AG10803 (cell line): ENCODE measurements around the gene CPNE2.

ENCODE experiments used
- DNase-seq: peaks from one replicate; pipeline ENCODE4 v3.0.0; 2010; ENCODE audit warnings: low read depth
- H3K4me3 ChIP-seq: 2 replicates; pipeline ENCODE4 v1.5.1; 2011; ENCODE audit warnings: mild to moderate bottlenecking, low read length, control low read depth
- TF ChIP-seq, protein P1 (sequence below): conservative IDR thresholded peaks from 2 replicates; pipeline ENCODE4 v1.5.1; 2011; ENCODE audit warnings: mild to moderate bottlenecking, low read length, control low read depth, inconsistent platforms

Gene CPNE2

GRCh38 chr16:57091975-57092785, at the start of gene CPNE2:
TSS of gene CPNE2 (plus strand) at chr16:57092583. CDS start at chr16:57110743, 18,160 bp downstream.
- H3K4me3 ChIP-seq: peak within 1 kb of the TSS; percentile 66
- peak; percentile 44 for DNase-seq
- TF ChIP-seq, protein P1, sequence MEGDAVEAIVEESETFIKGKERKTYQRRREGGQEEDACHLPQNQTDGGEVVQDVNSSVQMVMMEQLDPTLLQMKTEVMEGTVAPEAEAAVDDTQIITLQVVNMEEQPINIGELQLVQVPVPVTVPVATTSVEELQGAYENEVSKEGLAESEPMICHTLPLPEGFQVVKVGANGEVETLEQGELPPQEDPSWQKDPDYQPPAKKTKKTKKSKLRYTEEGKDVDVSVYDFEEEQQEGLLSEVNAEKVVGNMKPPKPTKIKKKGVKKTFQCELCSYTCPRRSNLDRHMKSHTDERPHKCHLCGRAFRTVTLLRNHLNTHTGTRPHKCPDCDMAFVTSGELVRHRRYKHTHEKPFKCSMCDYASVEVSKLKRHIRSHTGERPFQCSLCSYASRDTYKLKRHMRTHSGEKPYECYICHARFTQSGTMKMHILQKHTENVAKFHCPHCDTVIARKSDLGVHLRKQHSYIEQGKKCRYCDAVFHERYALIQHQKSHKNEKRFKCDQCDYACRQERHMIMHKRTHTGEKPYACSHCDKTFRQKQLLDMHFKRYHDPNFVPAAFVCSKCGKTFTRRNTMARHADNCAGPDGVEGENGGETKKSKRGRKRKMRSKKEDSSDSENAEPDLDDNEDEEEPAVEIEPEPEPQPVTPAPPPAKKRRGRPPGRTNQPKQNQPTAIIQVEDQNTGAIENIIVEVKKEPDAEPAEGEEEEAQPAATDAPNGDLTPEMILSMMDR: no peak

DNA sequence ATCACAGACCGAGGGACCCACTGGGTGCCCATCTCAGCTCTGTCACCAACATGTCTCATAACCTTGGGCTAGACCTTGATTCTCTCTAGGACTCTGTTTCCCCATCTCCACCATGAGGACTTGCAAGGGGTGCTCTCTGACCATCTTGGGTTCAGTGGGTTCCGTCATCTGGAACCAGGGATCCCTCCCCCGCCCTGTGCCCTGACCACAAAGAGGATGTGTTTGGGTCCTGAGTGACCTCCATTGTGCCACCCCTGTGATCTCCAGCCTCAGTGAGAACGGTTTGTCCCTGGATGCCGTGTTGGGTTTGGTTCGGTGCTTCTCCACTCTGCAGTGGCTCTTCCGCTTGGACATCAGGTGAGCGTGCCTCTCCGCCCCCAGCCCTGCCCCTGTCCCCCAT, 49.1 kb upstream of the CPNE2 start:
- no peak overlapping the region for H3K4me3 ChIP-seq
- DNase-seq: no peak
- TF ChIP-seq, protein P1: no peak

DNA sequence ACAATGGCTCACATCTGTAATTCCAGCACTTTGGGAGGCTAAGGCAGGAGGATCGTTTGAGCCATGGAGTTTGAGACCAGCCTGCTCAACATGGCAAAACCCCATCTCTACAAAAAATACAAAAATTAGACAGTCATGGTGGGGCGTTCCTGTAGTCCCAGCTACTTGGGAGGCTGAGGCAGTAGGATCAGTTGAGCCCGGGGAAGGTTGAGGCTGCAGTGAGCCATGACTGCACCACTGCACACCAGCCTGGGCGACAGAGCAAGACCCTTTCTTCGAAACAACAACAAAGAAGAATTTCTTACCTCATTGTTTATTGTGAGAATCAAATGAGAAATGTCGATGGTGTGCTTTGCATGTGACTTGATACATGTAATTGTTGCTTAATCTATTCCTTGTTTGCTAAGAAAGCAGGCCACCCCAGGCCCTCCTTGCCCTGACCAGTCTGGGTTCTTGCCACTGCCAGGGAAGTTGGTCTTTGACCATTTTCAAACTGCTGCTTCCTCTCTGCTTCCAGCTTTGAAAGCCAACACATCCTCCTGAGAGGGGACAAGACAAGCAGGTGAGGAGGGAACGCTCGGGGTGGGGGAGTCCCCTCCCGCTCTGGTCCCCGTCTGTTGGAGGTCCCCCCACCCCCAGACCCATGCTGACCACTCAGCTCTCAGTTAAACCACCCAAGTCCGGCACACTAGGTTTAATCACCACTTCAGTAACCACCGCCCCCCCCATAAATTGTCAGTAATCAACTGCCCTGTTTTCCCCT, 47.3 kb upstream of the CPNE2 start:
- DNase-seq: no peak
- H3K4me3 ChIP-seq: no peak overlapping the region
- TF ChIP-seq, protein P1: no peak

DNA sequence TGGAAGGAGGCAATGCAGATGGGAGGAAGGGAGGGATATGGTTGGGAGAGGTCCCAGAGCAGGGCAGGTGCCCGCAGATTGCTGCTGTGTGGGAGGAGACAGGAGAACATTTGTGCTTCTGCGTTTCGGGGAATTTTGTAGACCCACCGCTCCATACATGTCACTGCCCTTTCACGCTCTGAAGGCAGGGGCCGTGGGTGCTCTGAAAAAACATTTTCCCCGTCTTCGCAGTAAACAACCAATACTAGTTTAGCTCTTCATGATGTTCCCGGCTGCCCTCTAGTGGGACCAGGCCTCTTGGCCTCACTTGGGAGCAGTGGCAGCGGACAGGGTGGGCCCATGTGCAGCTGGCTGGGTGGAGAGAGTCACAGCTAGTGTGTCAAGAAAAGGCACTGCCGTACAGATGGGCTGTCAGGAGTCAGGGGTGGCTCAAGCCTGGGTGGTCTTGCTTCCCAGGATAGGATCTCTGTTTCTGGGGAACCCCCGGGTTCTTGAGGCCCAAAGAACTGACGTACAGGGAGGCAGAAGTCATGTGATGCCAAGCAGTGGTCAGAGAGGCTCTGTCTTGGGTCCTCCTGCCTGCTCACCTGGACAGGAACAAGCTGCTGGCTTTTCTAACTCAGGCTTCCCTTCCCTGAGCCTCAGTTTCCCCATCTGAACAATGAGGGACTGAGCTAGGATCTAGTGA, 46.5 kb upstream of the CPNE2 start:
- H3K4me3 ChIP-seq: no peak overlapping the region
- TF ChIP-seq, protein P1: peak; percentile 79
- peak; percentile 62 for DNase-seq

GRCh38 chr16:57048095-57048494, 44.3 kb upstream of the CPNE2 start:
- H3K4me3 ChIP-seq: no peak overlapping the region
- TF ChIP-seq, protein P1: no peak
- DNase-seq: no peak

DNA sequence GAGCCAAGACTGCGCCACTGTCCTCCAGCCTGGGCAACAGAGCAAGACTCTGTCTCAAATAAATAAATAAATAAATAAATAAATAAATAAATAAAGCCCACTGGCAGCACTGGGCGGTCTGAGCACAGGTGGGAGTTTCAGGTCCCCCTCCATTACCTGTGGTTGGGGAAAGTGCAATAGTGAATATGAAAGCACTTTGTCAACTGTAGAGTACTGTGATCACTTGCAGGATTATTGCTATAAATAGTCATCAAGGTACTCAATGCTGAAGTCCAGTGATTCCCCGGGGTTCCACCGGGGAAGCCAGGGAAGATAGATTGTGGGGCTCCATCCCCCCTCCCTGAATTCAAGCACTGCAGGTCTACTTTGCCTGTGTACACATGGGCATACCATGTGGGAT, 42.7 kb upstream of the CPNE2 start:
- H3K4me3 ChIP-seq: no peak overlapping the region
- TF ChIP-seq, protein P1: no peak
- no peak for DNase-seq
